Right renal cortex interstitium (tissue), 3 donors: ENCODE measurements around the gene TRAK1. TPM values are rescaled to one million over a fixed set of nuclear protein-coding genes. Genes with fewer than 3 reads are reported as not detected.

Experiments used
- DNase-seq, 3 donors: peaks; one replicate each; pipeline ENCODE4 v3.0.0-alpha.2; 2013; ENCODE audit warnings: low read depth in 3 of 3, low spot score in 2 of 3
- polyA plus RNA-seq, 3 donors: library from polyadenylated mRNA; unstranded; fragments of 120-200 nt; gene quantifications; one replicate each; pipeline ENCODE4 v1.2.1, GENCODE V29; 2013; ENCODE audit not compliant: insufficient read length in 3 of 3

TRAK1 gene
- polyA plus RNA-seq, 3 donors: 42.0 to 44.3 (median 43.4) TPM

GRCh38 chr3:42066516-42067181 is 24.5 kb upstream of the TRAK1 start:
- DNase-seq: no peak

DNA sequence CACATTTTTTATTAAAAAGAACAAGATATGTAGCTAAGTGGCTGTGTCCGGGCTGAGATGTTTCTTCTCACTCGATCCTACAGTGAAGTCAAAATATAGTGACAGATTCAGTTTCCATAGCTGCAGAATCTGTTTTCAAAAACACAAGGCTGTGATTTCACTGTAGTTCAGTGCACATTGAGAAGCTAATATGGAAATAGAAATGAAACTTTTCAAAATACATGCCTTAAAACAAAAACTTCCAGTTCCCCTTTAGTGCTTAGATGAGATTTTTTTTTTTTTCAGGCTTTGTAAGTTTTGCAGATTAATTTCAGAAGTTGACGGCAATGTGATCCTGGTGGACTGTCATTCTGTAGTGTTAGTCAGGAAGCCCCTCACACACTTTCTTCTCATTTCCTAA is 23.8 kb upstream of the TRAK1 start:
- DNase-seq: no peak

DNA sequence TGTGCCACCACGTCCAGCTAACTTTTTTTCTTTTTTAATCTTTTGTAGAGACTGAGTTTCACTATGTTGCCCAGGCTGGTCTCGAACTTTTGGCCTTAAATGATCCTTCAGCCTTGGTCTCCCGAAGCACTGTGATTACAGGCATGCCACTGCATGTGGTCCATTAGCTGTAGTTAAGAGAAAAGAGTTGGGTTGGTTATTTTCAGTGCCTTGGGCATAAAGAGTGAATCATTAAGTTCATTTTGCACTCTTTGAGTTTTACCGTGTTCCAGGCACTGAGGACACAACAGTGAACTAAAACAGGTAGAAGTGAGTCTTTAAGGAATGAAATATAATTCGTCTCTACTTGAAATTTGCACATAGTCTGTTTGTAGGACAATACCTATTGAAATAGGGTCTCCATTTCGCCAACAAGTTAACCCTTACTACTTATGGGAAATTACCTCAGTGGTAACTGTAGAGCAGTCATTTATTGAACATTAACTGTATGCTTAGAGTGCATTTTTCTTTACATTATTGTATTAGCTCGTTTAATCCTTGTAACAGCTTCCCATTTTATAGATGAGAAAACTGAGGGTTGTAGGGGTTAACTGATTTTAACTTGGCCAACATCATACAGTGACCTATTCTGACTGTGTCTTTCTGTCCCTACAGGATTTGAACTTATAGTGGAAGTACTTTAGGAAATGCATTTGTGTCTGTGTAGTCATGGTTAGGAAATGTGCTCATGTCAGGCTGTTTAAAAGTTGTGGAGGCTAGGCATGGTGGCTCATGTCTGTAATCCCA is 22.7 kb upstream of the TRAK1 start:
- no peak for DNase-seq

DNA sequence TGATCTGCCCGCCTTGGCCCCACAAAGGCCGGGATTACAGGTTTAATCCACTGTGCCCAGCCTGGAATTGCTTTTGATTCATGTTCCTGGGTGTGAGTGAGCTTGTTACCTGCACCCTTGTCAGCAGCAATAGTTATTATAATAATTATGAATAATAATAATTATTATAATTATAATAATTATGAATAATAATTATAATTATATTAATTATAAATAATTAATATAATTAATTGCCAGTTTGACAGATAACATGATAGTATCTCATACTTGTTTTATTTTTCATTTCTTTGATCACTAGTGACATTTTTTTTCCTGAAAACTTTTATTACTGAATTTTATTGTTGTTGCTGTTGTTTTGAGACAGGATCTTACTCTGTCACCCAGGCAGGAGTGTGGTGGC is 21.1 kb upstream of the TRAK1 start:
- DNase-seq: no peak

DNA sequence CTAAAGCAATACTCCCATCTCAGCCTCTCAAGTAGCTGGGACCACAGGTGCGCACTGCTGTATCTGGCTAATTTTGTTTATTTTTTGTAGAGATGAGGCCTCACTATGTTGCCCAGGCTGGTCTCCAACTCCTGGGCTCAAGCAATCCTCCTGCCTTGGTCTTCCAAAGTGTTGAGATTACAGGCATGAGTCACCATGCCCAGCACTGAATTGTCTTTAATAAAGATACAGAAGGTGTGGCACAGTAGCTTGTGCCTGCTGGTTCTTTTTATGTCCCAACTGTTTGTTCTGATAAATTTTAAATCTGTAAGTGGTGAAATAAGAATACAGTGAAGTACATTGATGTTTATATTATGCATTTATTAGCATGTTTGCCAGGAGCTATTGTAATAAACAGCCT is 20.6 kb upstream of the TRAK1 start:
- no peak for DNase-seq

GRCh38 chr3:42071904-42072812 is 19.0 kb upstream of the TRAK1 start:
- no peak for DNase-seq

- DNase-seq: no peak
These were observed 18.3 kb upstream of the TRAK1 start for GRCh38 chr3:42072831-42073301.

DNA sequence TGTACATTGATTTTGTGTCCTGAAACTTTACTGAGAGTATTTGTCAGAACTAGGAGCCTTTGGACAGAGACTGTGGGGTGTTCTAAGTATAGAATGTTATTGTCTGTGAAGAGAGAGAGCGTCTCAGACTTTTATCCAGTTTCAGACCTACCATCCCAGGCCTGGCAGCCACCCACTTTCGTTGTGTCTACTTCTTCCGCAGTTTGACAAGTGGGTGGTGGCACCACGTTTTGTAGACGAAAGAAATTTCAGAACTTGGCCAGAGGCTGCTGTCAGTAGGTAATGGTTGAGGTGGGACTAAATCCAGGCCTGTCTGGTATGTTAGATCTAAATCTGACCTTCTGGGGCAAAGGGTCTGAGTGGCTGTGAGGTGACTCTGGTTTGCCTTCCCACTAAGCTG is 13.4 kb upstream of the TRAK1 start:
- no peak for DNase-seq

DNA sequence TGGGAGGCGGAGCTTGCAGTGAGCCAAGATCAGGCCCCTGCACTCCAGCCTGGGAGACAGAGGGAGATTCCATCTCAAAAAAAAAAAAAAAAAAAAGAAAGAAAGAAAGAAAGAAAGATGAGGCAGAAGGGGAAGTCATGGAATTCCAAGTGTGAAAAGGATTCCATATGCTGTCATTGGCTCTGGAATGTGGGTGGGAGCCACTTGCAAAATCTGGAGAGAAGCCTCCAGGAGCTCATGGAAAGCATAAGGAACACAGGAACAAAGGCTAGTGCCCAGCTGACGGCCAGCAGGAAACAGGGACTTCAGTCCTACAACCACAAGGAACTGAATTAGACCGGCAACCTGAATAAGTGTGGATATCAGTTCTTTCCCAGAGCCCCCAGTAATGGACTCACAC is 12.5 kb upstream of the TRAK1 start:
- DNase-seq: no peak

DNA sequence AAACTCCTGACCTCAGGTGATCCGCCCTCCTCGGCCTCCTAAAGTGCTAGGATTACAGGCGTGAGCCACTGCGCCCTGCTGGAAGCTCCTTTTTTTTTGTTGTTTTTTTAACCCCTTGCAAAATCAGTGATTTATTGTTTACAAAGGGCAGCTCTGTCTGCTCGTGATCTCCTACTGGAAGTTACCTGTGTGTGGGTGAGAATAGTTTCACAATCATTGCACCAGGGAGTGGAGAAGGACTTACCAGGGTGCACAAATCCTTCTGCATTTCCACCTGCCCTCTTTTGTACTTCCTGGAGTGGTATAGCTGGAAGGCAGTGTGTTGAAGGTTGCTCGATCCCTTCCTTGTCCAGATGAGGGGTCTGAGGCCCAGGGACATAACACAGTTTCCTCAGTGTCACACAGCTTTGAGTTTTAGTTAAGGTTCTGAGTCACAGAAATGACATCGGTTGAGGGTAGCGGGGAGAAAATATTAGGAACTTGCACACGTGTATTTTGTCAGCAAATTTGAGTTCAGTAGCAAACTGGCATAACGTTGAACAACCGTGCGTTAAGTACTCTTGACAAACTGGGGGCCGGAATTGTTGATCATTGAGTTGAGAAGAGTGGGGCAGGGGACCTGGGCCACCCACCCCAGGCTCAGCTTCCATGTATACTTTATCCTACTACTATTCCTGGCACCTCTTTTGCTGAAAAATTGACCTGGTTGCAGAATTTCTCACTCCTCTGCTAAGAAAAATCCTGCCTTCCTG is 11.3 kb upstream of the TRAK1 start:
- no peak for DNase-seq

DNA sequence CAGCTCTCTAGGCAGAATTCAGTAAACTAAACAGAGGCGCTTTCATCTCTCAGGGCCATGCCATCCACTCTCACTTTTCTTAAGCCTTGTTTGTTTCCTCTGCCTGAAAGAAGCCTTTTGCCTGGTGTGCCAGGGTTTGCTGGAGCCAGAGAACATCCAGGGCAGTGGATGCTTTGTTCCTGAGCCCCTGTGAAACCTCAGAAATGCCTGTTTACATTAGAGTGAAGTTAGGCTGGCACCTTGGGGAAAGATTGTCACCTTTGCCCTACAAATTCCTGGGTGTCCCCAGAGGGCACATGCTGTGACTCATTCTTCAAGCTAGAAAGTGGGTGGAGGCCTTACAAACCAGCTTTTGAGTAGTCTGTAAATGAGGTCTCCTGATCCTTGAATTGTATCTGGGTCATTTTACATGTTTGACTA is 10.7 kb upstream of the TRAK1 start:
- no peak for DNase-seq

GRCh38 chr3:42081838-42082473 is 9.2 kb upstream of the TRAK1 start:
- DNase-seq: no peak

DNA sequence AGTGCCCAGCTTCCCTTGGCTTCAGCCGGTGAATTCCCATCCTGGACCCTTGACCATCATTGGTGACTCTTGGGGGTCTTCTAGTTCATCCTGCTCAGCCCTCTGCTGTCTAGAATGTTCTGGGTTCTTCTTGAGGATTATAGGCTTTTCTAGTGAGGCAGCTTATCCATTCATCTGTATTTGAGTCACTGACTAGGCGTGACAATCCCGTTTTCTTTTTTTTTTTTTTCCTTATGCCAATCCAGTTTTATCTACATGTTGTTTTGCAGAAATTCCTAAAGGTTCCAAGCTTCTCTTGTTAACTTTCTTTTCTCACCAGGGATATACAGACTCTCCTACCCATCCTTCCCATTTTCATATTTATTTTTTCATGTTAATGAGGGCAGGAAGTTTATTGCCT is 6.6 kb upstream of the TRAK1 start:
- DNase-seq: no peak

DNA sequence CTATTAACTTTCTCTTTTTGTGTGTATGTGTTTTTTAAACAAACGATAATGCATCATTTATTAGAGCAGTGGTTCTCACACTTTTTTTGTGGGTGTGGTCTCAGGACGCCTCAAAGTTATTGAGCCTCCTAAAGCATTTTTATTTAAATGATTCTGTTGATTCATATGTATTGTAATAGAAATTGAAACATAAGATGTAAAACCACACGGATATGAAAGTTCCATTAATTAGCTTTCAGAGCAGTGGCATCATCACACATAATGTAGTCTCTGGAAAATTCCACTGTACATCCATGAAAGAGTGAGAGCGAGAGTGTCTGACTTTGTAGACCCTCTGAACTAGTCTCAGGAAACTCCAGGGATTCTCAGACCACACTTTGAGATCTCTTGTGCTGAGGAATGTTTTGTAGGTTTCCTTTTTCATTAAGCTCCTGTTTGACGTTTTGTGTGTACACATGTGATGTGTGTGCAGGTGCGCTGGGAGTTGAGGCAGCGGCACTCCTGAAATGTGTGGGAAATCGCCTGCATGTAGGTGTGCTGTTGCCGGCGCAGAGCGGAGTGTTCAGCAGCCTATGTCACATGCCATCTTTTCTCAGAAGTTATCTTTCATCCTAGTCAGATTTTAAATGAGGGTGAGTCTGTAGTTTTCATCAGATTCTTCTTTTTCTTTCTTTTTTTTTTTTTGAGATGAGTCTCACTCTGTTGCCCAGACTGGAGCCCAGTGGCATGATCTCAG is 5.3 kb upstream of the TRAK1 start:
- no peak for DNase-seq

DNA sequence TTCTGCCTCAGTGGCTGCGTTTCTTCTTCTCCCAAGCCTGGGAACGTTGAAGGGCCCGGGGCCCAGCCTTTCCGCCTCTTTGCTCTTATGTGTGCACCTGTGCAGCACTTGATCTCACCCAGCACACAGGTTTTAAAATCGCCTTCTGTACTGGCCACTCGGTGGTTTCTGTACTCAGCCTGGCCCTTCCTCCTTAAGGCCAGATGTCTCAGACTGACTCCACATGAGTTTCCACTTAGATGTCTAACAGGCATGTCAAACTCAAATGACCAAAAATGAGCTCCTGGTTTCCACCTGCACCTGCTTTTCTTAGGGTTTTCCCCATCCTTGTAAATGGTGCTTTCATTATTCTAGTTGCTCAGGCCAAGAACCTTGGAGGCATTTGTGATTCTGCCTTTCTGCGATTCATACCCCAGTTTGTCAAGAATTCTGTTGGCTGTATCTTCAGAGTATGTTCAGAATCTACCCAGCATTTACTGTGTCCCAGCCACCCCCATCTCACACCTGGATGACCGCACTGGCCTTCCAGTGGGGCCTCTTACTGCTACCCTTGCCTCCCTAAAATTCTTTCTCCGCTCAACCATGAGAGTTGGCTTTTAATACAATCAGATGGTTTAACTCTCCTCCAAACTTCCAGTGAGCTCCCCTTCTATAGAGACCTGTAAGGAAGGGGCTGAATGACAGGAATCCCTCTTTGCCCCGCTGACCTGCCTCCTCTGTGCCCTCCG is 2.2 kb upstream of the TRAK1 start:
- DNase-seq: no peak

DNA sequence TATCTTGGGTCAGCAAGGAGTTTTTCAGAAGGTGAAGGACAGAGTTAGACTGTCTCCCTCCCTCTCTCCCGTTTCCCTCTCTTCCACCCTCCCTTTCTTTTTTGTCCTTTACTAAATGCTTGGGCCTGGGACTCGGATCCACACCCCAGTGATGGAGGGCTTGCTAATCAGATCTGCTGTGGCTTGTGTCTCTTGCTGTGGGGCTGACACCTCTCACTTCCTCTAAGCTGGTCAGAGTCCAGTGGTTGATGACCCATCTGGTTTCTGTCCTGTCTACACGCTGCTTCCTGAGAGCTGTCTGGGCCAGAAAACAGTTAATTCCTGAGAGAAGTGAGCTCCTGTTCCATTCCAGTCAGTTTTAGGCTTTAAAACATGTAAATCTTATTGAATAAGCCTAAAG is 849 bp downstream of the TRAK1 start:
- DNase-seq: no peak

- no peak for DNase-seq
These were observed 3.0 kb downstream of the TRAK1 start for GRCh38 chr3:42094128-42094527.

DNA sequence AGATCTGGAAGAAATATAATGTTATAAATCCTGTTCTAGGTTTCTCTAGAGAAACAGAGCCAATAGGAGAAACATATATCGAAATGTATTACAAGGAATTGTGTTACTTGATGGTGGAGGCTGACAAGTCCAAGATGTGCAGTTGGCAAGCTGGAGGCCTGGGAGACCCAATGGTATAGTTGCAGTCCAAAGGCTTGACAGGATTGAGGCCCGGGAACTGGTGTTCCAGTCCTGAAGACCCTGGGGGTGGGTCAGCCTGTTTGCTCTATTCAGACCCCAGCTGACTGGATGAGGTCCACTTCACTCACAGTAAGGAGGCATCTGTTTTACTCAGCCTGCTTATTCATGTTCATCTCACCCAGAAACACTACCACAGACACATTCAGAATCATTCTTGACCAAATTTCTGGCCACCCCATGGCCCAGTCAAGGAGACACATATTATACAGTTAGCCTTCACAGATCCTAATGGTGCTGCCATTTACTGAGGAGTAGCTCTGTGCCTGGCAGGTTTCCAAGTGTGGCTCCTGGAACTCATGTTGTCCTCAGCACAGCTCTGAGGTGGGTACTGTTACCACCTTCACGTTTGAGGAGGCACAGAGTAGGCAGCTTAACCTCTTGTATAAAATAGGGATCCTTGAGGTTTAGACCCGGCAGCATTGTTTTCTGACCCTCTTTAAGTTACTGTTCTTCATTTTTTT is 3.7 kb downstream of the TRAK1 start:
- DNase-seq: no peak
